Epidermal melanocyte (primary cell): ENCODE measurements around the gene LPO.

Experiments used
- DNase-seq: peaks from one replicate; pipeline ENCODE4 v3.0.0; 2011; ENCODE audit warnings: low spot score; ENCODE audit not compliant: insufficient read length

LPO gene

GRCh38 chr17:58277802-58278595, 39.6 kb downstream of the LPO start:
- no peak for DNase-seq

GRCh38 chr17:58278661-58279015, 40.3 kb downstream of the LPO start:
- DNase-seq, result no peak

GRCh38 chr17:58279016-58279711, 40.8 kb downstream of the LPO start:
- no peak for DNase-seq

GRCh38 chr17:58279736-58280479, 41.5 kb downstream of the LPO start:
- no peak for DNase-seq

GRCh38 chr17:58280480-58281217, 42.3 kb downstream of the LPO start, which contains the start of gene MPO:
Gene MPO (minus strand): TSS chr17:58280935. CDS start chr17:58280758, 177 bp downstream.
- DNase-seq, result no peak

- DNase-seq, result no peak
Measured at GRCh38 chr17:58281511-58282011, 43.2 kb downstream of the LPO start.

GRCh38 chr17:58282442-58282841, 44.1 kb downstream of the LPO start:
- no peak for DNase-seq

- peak; percentile 6 for DNase-seq
Measured at GRCh38 chr17:58283674-58284612, 45.6 kb downstream of the LPO start.

GRCh38 chr17:58284613-58285421, 46.4 kb downstream of the LPO start:
- DNase-seq, result peak; percentile 4

- DNase-seq, result no peak
Measured at GRCh38 chr17:58285422-58285810, 47.0 kb downstream of the LPO start.

- no peak for DNase-seq
Measured at GRCh38 chr17:58289869-58290268, 51.5 kb downstream of the LPO start.

GRCh38 chr17:58291246-58291645, 52.9 kb downstream of the LPO start:
- DNase-seq, result no peak

GRCh38 chr17:58294034-58294433, 55.6 kb downstream of the LPO start:
- DNase-seq, result no peak

GRCh38 chr17:58300336-58300735, 62.0 kb downstream of the LPO start:
- no peak for DNase-seq

- DNase-seq, result no peak
Measured at GRCh38 chr17:58301504-58302150, 63.2 kb downstream of the LPO start.

GRCh38 chr17:58302171-58302918, 64.0 kb downstream of the LPO start:
- DNase-seq, result no peak

GRCh38 chr17:58302919-58303585, 64.7 kb downstream of the LPO start:
- DNase-seq, result no peak
